ENCODE measurements around the gene PIGU. TPM values are rescaled to one million over a fixed set of nuclear protein-coding genes. Genes with fewer than 3 reads are reported as not detected.
A peak's percentile ranks its signal among the peaks of the same experiment; 100 is the strongest.

PIGU gene
- total RNA-seq, 1 donor = 13.0 TPM

DNA sequence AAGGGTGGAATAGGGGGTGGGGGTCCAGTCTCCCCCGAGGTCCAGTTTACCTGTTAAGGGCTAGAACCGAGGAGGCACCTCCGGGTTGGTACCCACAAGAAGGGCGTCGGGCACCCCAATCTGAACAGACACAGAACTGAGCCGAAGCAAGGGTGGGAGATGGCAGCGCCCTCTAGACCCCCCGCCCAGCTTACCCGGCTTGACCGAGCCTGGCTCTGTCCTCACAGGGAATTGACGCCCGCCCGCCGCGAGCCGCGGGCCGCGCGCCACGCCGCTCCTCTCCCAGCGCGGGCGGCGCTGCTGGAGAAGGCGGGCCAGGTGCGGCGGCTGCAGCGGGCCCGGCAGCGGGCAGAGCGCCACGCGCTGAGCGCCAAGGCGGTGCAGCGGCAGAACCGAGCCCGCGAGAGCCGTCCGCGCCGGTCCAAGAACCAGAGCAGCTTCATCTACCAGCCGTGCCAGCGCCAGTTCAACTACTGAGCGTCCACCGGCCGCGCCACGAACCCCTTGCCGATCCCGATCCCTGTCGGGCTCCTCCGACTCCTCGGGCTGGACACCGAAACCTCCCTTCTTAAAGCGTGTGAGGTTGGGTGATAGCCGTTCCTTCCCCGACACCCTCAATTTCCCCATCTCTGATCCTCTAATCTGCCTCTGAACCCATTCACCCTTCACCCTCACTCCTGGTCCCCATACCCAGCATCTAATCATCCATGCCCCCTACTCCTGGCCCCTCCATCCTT is 33.1 kb upstream of the PIGU start:
- peak; percentile 71 for DNase-seq (ENCODE audit: low read depth)
- TF ChIP-seq, protein P1, sequence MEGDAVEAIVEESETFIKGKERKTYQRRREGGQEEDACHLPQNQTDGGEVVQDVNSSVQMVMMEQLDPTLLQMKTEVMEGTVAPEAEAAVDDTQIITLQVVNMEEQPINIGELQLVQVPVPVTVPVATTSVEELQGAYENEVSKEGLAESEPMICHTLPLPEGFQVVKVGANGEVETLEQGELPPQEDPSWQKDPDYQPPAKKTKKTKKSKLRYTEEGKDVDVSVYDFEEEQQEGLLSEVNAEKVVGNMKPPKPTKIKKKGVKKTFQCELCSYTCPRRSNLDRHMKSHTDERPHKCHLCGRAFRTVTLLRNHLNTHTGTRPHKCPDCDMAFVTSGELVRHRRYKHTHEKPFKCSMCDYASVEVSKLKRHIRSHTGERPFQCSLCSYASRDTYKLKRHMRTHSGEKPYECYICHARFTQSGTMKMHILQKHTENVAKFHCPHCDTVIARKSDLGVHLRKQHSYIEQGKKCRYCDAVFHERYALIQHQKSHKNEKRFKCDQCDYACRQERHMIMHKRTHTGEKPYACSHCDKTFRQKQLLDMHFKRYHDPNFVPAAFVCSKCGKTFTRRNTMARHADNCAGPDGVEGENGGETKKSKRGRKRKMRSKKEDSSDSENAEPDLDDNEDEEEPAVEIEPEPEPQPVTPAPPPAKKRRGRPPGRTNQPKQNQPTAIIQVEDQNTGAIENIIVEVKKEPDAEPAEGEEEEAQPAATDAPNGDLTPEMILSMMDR (IDR thresholded peaks at IDR 0.05; ENCODE audit: insufficient read depth, low read depth, low read length) = no peak
- peak overlapping the region; percentile 75 for H3K4me3 ChIP-seq (ENCODE audit: low read depth, low read length)

DNA sequence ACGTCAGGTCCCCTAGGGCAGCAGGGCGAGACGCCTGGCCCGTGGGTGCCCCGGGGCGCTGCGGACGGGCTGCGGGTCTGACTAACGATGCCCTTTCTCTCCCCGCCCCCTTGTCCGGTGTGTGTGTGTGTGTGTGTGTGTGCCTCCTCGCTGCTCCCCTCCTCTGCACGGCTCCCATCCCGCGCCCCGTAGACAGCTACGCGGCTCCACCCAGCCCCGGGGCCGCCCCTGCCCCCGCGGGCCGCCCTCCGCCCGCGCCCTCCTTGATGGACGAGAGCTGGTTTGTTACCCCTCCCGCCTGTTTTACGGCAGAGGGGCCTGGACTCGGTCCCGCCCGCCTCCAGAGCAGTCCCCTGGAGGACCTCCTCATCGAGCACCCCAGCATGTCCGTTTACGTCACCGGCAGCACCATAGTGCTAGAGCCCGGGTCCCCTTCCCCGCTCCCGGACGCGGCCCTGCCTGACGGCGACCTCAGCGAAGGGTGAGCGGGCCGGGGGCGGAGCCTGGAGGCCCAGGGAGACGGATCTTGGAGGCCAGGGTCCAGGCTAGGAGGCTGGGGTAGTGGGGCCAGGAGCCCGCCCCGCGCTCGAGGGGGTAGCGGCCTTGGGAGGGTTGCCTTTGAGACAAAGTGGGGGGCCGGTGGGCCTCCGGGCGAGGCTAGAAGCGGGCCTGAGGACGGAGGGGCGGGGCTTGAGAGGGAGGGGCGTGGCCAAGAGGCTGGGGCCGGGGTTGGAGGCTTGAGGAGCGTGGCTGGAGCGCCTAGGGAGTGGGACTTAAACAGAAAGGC is 32.3 kb upstream of the PIGU start:
- peak overlapping the region; percentile 75 for H3K4me3 ChIP-seq (ENCODE audit: low read depth, low read length)
- TF ChIP-seq, protein P1 (IDR thresholded peaks at IDR 0.05; ENCODE audit: insufficient read depth, low read depth, low read length) = no peak
- DNase-seq (ENCODE audit: low read depth) = peak; percentile 85

DNA sequence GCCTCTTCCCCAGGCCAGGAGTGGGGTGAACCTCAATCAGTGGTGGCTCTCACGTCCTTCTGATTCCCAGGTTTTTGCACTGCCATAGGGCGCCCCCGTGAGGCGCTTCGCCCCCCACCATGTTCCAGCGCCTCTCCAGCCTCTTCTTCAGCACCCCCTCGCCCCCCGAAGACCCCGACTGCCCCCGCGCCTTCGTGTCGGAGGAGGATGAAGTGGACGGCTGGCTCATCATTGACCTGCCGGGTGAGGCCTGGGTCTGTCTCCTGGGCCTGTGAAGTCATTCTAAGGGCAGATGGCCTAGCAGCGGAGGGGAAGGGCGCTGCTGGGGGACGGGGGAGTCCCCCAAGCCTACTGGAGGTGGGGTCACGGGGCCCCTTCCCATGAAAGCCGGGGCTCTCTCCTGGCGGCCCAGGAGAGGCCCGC is 31.7 kb upstream of the PIGU start:
- DNase-seq (ENCODE audit: low read depth) = peak; percentile 53
- H3K4me3 ChIP-seq (ENCODE audit: low read depth, low read length) = peak overlapping the region; percentile 75
- TF ChIP-seq, protein P1 (IDR thresholded peaks at IDR 0.05; ENCODE audit: insufficient read depth, low read depth, low read length) = peak; percentile 52

DNA sequence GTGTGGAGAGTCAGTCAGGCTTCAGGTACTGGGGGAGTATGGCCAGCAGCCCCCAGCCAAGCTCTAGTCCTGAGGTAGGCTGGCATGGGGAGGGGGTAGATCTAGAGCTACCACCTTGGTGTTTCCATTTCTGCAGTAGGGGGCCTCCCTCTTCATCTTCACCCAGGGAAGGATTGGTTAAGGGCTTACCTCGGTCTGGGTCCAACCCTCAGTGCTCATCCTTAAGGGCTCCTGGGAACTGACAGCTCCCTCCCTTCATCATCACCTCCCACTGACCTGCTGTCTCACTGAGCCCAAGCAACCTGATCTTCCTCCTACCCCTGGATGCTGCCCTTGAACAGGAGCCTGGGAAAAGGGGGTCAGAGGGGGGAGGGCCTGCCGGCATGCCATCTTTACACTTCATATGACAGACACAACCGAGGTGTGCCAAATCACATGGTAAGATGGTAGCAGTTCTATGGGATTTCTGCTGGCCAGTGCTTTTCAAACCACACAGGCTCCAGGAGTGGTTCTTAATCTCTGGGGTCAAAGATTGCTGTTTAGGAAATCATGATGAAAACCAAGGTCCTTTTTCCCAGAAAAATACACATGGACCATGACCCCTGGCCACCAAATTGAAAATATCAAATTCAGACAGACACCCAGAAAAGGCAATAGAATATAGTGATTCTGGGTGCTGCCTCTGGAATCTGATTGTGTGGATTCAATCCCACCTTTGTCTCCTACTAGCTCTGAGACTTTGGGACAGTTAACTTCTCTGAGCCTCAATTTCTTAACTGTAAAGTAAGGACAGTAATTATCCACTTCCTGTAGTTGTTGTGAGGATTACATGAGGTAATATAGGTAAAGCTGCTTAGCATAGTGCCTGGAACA is 30.3 kb upstream of the PIGU start:
- H3K4me3 ChIP-seq (ENCODE audit: low read depth, low read length) = no peak overlapping the region

DNA sequence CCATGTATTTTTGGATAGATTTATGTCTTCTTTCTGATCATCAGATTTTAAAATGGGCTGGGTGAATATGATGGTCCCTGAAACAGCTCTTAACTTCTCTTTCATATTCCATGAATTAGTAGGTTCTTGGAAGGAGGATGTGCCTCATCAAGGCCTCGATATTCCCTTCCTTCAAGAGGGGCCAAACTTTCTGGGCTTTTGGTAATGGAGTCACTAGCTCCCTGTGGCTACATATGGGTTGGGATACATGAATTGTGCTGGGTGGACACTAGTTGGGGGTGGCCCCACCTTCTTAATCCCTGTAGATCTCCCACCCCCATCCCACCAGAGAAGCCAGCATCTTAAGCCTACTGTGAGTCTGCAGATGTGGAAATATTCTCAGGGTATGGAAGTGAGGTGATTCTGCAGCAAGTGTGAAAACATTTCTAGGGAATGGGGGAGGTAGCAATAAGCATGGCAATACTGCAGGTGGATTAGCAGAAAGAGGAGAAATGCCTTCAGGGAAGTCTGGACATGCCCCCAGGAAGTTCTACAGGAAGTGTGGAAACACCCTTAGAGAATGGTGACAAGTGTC is 29.5 kb upstream of the PIGU start:
- TF ChIP-seq, protein P1 (IDR thresholded peaks at IDR 0.05; ENCODE audit: insufficient read depth, low read depth, low read length) = no peak
- H3K4me3 ChIP-seq (ENCODE audit: low read depth, low read length) = no peak overlapping the region
- DNase-seq (ENCODE audit: low read depth) = no peak

More for the DNA sequence above, 30.3 kb upstream of the PIGU start:
- DNase-seq (ENCODE audit: low read depth) = no peak
- TF ChIP-seq, protein P1 (IDR thresholded peaks at IDR 0.05; ENCODE audit: insufficient read depth, low read depth, low read length) = no peak

Measured in fibroblast of villous mesenchyme (primary cell).